K562 (cell line): ENCODE results near the gene ZNF839. TPM values are rescaled to one million over a fixed set of nuclear protein-coding genes. Genes with fewer than 3 reads are reported as not detected.

ENCODE experiments used
- CCNT2 ChIP-seq: IDR thresholded peaks from 2 replicates; pipeline ENCODE4 v1.6.1; 2011; ENCODE audit warnings: borderline replicate concordance, low read depth, mild to moderate bottlenecking, moderate library complexity, mixed read lengths, low read length; ENCODE audit not compliant: insufficient read length; ENCODE audit errors: extremely low read depth
- ILF3 ChIP-seq: fragments of 450-650 bp; IDR thresholded peaks from 2 replicates; pipeline ENCODE4 v1.6.1; 2018; ENCODE audit warnings: antibody characterized with exemption, mild to moderate bottlenecking, moderate library complexity, borderline replicate concordance
- PREB ChIP-seq: sonication (generic); formaldehyde crosslinking; IDR thresholded peaks from 2 replicates; pipeline ENCODE4 v1.8.1; 2023; ENCODE audit warnings: mild to moderate bottlenecking, missing genetic modification reagents
- RCOR1 ChIP-seq, 2 experiments: IDR thresholded peaks; 2 replicates each; pipeline ENCODE4 v1.6.1; 2012; ENCODE audit warnings: low read depth in 2 of 2, low read length in 2 of 2, borderline replicate concordance in 1 of 2, improper control_type of control experiment in 1 of 2
- ZNF318 ChIP-seq, 2 experiments: fragments of 450-650 bp; IDR thresholded peaks; 2 replicates each; pipeline ENCODE4 v1.6.1; 2016; ENCODE audit warnings: mild to moderate bottlenecking in 2 of 2, borderline replicate concordance in 1 of 2, low read depth in 1 of 2, moderate library complexity in 1 of 2
- ZZZ3 ChIP-seq: fragments of 450-650 bp; IDR thresholded peaks from 2 replicates; pipeline ENCODE4 v1.6.1; 2016; ENCODE audit warnings: antibody characterized with exemption, mild to moderate bottlenecking, moderate library complexity
- polyA plus RNA-seq, 8 experiments: library from polyadenylated mRNA; depleted of rRNA in 4 of 8; stranded (reverse) in 5 of 8; unstranded in 3 of 8; fragments of >200 nt; fragmentation: Nextera tagmentation in 2 of 8; fragmentation: Illumina TruSeq in 1 of 8; extraction: Ambion mirVana in 2 of 8; extraction: Trizol in 1 of 8; gene quantifications; 2 replicates each; pipeline versions ENCODE4 v1.2.1 to v1.2.3, GENCODE V29; 2011 to 2014; ENCODE audit warnings: inconsistent platforms in 1 of 8, missing spikeins in 1 of 8
- total RNA-seq, 7 experiments: library from RNA; depleted of rRNA in 6 of 7; stranded (reverse); fragments of >200 nt in 6 of 7; fragmentation: Illumina TruSeq in 2 of 7; extraction: Trizol in 2 of 7; gene quantifications; 2 replicates each; pipeline versions ENCODE4 v1.2.1 to v1.2.3, GENCODE V29; 2011 to 2021; ENCODE audit warnings: low replicate concordance in 1 of 7
- TF ChIP-seq, protein P1 (sequence below): fragments of 450-650 bp; IDR thresholded peaks from 2 replicates; pipeline ENCODE4 v1.6.1; 2016; ENCODE audit warnings: missing biosample characterization, missing genetic modification characterization
- TF ChIP-seq, protein P2 (sequence below), 2 experiments: fragments of 450-650 bp; formaldehyde crosslinking in 1 of 2; IDR thresholded peaks; 2 replicates each; pipeline versions ENCODE4 v1.4.0 to v1.6.1; 2014 to 2020; ENCODE audit warnings: mild to moderate bottlenecking in 2 of 2, borderline replicate concordance in 1 of 2, low read depth in 1 of 2

Gene ZNF839
- total and polyA plus RNA-seq, 9 of the 15 experiments (the other 6 are each of a cell fraction or from before 2014, with no cell fraction given), result 0.42 to 8.4 (median 5.7) TPM

DNA sequence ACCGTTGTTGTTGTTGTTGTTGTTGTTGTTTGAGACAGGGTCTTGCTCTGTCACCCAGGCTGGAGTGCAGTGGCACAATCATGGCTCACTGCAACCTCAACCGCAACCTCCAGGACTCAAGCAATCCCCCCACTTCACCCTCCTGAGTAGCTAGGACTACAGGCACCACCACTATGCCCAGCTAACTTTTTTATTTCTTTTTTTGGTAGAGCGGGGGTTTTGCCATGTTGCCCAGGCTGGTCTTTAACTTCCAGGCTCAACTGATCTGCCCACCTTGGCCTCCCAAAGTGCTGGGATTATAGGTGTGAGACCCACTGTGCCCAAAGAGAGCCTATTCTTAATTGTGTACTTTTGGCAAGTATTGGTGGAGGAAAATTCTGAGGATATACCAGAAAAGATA, 40.3 kb upstream of the ZNF839 start (continued):
- TF ChIP-seq ZNF318 (IDR thresholded peaks at IDR 0.05; ENCODE audit: borderline replicate concordance in 1 of 2, low read depth in 1 of 2) (no peak), ILF3 (no peak), CCNT2 (no peak), ZZZ3 (no peak), RCOR1 (IDR thresholded peaks at IDR 0.05; ENCODE audit: borderline replicate concordance in 1 of 2, low read depth in 2 of 2, low read length in 2 of 2) (no peak), PREB (CRISPR knock-in tag) (no peak)
- TF ChIP-seq, protein P1, sequence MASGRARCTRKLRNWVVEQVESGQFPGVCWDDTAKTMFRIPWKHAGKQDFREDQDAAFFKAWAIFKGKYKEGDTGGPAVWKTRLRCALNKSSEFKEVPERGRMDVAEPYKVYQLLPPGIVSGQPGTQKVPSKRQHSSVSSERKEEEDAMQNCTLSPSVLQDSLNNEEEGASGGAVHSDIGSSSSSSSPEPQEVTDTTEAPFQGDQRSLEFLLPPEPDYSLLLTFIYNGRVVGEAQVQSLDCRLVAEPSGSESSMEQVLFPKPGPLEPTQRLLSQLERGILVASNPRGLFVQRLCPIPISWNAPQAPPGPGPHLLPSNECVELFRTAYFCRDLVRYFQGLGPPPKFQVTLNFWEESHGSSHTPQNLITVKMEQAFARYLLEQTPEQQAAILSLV (tag), result no peak
- TF ChIP-seq, protein P2, sequence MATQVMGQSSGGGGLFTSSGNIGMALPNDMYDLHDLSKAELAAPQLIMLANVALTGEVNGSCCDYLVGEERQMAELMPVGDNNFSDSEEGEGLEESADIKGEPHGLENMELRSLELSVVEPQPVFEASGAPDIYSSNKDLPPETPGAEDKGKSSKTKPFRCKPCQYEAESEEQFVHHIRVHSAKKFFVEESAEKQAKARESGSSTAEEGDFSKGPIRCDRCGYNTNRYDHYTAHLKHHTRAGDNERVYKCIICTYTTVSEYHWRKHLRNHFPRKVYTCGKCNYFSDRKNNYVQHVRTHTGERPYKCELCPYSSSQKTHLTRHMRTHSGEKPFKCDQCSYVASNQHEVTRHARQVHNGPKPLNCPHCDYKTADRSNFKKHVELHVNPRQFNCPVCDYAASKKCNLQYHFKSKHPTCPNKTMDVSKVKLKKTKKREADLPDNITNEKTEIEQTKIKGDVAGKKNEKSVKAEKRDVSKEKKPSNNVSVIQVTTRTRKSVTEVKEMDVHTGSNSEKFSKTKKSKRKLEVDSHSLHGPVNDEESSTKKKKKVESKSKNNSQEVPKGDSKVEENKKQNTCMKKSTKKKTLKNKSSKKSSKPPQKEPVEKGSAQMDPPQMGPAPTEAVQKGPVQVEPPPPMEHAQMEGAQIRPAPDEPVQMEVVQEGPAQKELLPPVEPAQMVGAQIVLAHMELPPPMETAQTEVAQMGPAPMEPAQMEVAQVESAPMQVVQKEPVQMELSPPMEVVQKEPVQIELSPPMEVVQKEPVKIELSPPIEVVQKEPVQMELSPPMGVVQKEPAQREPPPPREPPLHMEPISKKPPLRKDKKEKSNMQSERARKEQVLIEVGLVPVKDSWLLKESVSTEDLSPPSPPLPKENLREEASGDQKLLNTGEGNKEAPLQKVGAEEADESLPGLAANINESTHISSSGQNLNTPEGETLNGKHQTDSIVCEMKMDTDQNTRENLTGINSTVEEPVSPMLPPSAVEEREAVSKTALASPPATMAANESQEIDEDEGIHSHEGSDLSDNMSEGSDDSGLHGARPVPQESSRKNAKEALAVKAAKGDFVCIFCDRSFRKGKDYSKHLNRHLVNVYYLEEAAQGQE (IDR thresholded peaks at IDR 0.05; ENCODE audit: borderline replicate concordance), result no peak
- TF ChIP-seq, protein P2 (CRISPR knock-in tag; IDR thresholded peaks at IDR 0.05; ENCODE audit: low read depth), result no peak
